ENCODE results near the gene AIMP1.

The AIMP1 gene

DNA sequence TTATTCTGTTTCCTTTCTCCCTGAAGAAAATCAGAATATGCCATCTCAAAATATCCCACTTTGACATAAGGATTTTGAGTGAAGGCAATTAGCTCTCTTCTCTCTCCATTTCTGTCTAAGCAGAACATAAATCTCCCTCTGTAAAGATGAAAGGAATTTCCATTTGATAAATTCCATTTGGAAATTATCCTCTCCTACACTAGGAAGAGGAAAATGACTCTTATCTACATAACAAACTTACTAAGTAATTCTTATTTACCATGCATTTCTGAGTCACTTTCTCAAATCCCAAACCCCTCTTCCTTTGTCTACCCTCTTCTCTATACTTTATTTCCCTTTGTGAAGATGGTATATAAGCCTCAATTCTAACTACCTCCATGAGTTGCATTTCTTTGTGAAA, 11.7 kb upstream of the AIMP1 start:
- ChIA-PET POLR2A (no interaction called here), CTCF (no interaction called here)
- H3K27ac ChIP-seq (ENCODE audit: extremely low read depth, low read depth, low read length): no peak overlapping the region
- H3K9me3 ChIP-seq (ENCODE audit: control insufficient read depth, insufficient read depth, low read depth, low read length): no peaks in the 10 kb centered on the region
- no peaks in the 10 kb centered on the region; the same call in 1 of the 2 replicates for H3K4me1 ChIP-seq (ENCODE audit: control insufficient read depth, insufficient read depth, low read length)
- H3K4me3 ChIP-seq (ENCODE audit: low read depth, low read length): no peak overlapping the region
- TF ChIP-seq ZNF626 (tag by site-specific recombination; IDR thresholded peaks at IDR 0.05) (no peak), OSR2 (tag by site-specific recombination; IDR thresholded peaks at IDR 0.05) (no peak), YY2 (tag by site-specific recombination; IDR thresholded peaks at IDR 0.05) (no peak), ZBTB21 (tag by site-specific recombination; IDR thresholded peaks at IDR 0.05) (no peak), ZNF223 (tag by site-specific recombination; IDR thresholded peaks at IDR 0.05) (no peak), ZFHX2 (tag by site-specific recombination; conservative IDR thresholded peaks at IDR 0.05) (no peak), ZNF670 (tag by site-specific recombination; IDR thresholded peaks at IDR 0.05; ENCODE audit: low read depth) (no peak), SP7 (tag by site-specific recombination; IDR thresholded peaks at IDR 0.05) (no peak)
- TF ChIP-seq, protein P1, sequence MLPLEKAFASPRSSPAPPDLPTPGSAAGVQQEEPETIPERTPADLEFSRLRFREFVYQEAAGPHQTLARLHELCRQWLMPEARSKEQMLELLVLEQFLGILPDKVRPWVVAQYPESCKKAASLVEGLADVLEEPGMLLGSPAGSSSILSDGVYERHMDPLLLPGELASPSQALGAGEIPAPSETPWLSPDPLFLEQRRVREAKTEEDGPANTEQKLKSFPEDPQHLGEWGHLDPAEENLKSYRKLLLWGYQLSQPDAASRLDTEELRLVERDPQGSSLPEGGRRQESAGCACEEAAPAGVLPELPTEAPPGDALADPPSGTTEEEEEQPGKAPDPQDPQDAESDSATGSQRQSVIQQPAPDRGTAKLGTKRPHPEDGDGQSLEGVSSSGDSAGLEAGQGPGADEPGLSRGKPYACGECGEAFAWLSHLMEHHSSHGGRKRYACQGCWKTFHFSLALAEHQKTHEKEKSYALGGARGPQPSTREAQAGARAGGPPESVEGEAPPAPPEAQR (tag by site-specific recombination; IDR thresholded peaks at IDR 0.05): no peak
- TF ChIP-seq, protein P2, sequence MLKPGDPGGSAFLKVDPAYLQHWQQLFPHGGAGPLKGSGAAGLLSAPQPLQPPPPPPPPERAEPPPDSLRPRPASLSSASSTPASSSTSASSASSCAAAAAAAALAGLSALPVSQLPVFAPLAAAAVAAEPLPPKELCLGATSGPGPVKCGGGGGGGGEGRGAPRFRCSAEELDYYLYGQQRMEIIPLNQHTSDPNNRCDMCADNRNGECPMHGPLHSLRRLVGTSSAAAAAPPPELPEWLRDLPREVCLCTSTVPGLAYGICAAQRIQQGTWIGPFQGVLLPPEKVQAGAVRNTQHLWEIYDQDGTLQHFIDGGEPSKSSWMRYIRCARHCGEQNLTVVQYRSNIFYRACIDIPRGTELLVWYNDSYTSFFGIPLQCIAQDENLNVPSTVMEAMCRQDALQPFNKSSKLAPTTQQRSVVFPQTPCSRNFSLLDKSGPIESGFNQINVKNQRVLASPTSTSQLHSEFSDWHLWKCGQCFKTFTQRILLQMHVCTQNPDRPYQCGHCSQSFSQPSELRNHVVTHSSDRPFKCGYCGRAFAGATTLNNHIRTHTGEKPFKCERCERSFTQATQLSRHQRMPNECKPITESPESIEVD (tag by site-specific recombination; IDR thresholded peaks at IDR 0.05): no peak
- peaks cover 0 to 11% of the 10 kb centered on the region in 2 experiments; a peak in 1 of 3 replicates for H3K36me3 ChIP-seq (ENCODE audit: control insufficient read depth in 2 of 2, insufficient read depth in 1 of 2, low read length in 2 of 2)

DNA sequence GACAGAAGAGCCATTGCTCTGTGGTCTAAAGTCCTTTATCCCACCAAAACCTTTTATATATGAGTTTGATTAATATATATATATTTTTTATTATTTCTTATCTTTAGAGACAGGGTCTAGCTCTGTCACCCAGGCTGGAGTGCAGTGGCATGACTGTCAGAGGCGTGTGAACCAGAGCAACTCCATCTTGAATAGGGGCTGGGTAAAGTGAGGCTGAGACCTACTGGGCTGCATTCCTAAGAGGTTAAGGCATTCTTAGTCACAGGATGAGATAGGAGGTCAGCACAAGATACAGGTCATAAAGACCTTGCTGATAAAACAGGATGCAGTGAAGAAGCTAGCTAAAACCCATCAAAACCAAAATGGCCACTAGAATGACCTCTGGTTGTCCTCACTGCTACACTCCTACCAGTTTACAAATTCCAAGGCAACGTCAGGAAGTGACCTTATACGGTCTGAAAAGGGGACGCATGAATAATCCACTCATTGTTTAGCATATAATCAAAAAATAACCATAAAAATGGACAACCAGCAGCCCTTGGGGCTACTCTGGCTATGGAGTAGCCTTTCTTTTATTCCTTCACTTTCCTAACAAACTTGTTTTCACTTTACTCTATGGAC, 10.8 kb upstream of the AIMP1 start:
- H3K9me3 ChIP-seq (ENCODE audit: control insufficient read depth, insufficient read depth, low read depth, low read length): no peaks in the 10 kb centered on the region
- no peak overlapping the region for H3K27ac ChIP-seq (ENCODE audit: extremely low read depth, low read depth, low read length)
- CTCF ChIA-PET: no interaction called here
- H3K4me1 ChIP-seq (ENCODE audit: control insufficient read depth, insufficient read depth, low read length): no peaks in the 10 kb centered on the region; the same call in 1 of the 2 replicates
- POLR2A ChIA-PET: no interaction called here
- peaks cover 0 to 6% of the 10 kb centered on the region in 2 experiments; a peak in 1 of 3 replicates for H3K36me3 ChIP-seq (ENCODE audit: control insufficient read depth in 2 of 2, insufficient read depth in 1 of 2, low read length in 2 of 2)
- H3K4me3 ChIP-seq (ENCODE audit: low read depth, low read length): no peak overlapping the region
- no peak for TF ChIP-seq SP3 (tag by site-specific recombination; IDR thresholded peaks at IDR 0.05)
- no peak for TF ChIP-seq ZFP41 (tag by site-specific recombination; IDR thresholded peaks at IDR 0.05; ENCODE audit: borderline replicate concordance)
- TF ChIP-seq, protein P3, sequence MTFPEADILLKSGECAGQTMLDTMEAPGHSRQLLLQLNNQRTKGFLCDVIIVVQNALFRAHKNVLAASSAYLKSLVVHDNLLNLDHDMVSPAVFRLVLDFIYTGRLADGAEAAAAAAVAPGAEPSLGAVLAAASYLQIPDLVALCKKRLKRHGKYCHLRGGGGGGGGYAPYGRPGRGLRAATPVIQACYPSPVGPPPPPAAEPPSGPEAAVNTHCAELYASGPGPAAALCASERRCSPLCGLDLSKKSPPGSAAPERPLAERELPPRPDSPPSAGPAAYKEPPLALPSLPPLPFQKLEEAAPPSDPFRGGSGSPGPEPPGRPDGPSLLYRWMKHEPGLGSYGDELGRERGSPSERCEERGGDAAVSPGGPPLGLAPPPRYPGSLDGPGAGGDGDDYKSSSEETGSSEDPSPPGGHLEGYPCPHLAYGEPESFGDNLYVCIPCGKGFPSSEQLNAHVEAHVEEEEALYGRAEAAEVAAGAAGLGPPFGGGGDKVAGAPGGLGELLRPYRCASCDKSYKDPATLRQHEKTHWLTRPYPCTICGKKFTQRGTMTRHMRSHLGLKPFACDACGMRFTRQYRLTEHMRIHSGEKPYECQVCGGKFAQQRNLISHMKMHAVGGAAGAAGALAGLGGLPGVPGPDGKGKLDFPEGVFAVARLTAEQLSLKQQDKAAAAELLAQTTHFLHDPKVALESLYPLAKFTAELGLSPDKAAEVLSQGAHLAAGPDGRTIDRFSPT (tag by site-specific recombination; IDR thresholded peaks at IDR 0.05): no peak
- no peak for TF ChIP-seq ZBTB20 (tag by site-specific recombination; IDR thresholded peaks at IDR 0.05)
- TF ChIP-seq ZNF548 (tag by site-specific recombination; IDR thresholded peaks at IDR 0.05): no peak
- TF ChIP-seq, protein P4, sequence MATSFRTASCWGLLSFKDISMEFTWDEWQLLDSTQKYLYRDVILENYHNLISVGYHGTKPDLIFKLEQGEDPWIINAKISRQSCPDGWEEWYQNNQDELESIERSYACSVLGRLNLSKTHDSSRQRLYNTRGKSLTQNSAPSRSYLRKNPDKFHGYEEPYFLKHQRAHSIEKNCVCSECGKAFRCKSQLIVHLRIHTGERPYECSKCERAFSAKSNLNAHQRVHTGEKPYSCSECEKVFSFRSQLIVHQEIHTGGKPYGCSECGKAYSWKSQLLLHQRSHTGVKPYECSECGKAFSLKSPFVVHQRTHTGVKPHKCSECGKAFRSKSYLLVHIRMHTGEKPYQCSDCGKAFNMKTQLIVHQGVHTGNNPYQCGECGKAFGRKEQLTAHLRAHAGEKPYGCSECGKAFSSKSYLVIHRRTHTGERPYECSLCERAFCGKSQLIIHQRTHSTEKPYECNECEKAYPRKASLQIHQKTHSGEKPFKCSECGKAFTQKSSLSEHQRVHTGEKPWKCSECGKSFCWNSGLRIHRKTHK (tag by site-specific recombination; IDR thresholded peaks at IDR 0.05): no peak
- TF ChIP-seq, protein P2 (tag by site-specific recombination; IDR thresholded peaks at IDR 0.05): no peak
- no peak for TF ChIP-seq ZNF132 (tag by site-specific recombination; IDR thresholded peaks at IDR 0.05; ENCODE audit: borderline replicate concordance)
- TF ChIP-seq ZNF2 (tag by site-specific recombination; IDR thresholded peaks at IDR 0.05): no peak
- no peak for TF ChIP-seq HOXC10 (CRISPR knock-in tag; IDR thresholded peaks at IDR 0.05)
- no peak for TF ChIP-seq ZNF707 (tag by site-specific recombination; IDR thresholded peaks at IDR 0.05)
- no peak for TF ChIP-seq ZNF843 (tag by site-specific recombination; IDR thresholded peaks at IDR 0.05)
- TF ChIP-seq ZNF701 (tag by site-specific recombination; IDR thresholded peaks at IDR 0.05): no peak
- TF ChIP-seq, protein P5, sequence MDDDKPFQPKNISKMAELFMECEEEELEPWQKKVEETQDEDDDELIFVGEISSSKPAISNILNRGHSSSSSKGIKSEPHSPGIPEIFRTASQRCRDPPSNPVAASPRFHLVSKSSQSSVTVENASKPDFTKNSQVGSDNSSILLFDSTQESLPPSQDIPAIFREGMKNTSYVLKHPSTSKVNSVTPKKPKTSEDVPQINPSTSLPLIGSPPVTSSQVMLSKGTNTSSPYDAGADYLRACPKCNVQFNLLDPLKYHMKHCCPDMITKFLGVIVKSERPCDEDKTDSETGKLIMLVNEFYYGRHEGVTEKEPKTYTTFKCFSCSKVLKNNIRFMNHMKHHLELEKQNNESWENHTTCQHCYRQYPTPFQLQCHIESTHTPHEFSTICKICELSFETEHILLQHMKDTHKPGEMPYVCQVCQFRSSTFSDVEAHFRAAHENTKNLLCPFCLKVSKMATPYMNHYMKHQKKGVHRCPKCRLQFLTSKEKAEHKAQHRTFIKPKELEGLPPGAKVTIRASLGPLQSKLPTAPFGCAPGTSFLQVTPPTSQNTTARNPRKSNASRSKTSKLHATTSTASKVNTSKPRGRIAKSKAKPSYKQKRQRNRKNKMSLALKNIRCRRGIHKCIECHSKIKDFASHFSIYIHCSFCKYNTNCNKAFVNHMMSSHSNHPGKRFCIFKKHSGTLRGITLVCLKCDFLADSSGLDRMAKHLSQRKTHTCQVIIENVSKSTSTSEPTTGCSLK (tag by site-specific recombination; IDR thresholded peaks at IDR 0.05): no peak
- no peak for TF ChIP-seq ZNF184 (tag by site-specific recombination; IDR thresholded peaks at IDR 0.05)
- no peak for TF ChIP-seq KLF9 (tag by site-specific recombination; IDR thresholded peaks at IDR 0.05; ENCODE audit: low read depth)
